GM18861 (cell line): ENCODE results near the gene HMGA1.
A peak's percentile ranks its signal among the peaks of the same experiment; 100 is the strongest.

ENCODE experiments used
- ATAC-seq: cut with Tn5 transposase; IDR thresholded peaks from one replicate; pipeline ENCODE4 v1.9.1; 2021; ENCODE audit not compliant: unreplicated experiment

The HMGA1 gene

DNA sequence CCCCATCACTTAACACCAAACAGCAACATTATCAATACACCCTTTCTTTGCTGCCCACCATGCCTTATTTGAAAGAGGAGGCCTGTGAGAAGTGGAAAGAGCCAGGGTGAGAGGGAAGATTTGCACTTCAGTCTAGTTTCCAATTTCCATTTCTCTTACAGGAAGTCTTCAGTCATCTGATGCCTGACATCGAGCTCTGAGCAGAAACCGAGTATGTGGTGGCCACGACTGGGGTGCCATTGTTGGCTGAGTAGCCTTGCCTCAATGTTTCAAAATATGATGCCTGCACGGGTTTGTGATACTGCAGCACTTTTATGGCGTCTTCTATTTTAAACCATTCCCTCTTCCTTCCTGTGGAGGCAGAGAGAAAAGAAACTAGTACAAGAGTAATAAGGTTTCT is 51.9 kb downstream of the HMGA1 start:
- ATAC-seq = no peak

DNA sequence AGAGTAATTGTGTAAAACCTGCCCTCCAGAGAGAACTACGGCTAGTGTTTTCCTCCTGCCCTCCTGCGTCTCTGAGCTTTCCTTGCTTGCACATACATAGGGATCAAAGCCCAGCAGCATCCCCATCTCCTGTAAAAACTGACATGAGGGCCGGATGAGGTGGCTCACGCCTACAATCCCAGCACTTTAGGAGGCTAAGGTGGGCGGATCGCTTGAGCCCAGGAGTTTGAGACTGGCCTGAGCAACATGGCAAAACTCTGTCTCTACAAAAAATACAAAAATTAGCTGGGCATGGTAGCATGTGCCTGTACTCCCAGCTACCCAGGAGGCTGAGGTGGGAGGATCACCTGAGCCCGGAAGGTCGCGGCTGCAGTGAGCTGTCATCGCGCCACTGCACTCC is 52.5 kb downstream of the HMGA1 start:
- ATAC-seq = no peak

DNA sequence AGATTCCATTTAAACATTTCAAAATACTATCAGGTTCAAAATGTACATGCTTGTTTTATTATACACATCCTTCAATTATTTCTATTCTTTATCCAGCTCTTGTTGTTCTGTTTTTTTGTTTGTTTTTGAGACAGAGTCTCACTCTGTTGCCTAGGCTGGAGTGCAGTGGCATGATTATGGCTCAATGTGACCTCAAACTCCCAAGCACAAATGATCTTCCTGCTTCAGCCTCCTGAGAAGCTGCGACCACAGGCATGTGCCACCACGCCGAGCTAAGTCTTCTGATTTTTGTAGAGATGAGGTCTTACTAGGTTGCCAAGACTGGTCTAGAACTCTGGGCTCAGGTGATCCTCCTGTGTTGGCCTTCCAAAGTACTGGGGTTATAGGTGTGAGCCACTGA is 56.3 kb downstream of the HMGA1 start:
- no peak for ATAC-seq

DNA sequence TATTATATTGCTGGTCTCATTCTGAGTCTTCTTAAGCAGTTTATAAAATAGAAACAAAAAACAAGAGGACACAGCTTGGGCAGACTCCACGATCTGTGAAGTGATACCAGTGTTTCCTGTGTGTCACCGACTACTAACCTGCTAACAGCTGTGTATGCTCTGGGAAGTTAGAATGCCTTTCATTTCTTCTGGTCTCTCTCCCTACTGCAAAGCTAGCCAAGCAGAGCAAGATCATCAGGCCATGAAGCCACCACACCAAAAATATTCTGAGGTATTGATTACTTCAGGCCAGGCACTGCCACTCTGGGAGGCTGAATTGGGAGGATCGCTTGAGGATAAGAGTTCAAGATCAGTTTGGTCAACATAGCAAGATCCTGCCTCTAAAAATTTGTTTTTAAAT is 59.0 kb downstream of the HMGA1 start:
- peak; percentile 73 for ATAC-seq
